MCF 10A (cell line): ENCODE results near the gene DNAJC10. TPM values are rescaled to one million over a fixed set of nuclear protein-coding genes. Genes with fewer than 3 reads are reported as not detected.

ENCODE experiments used
- BruUV-seq: library from RNA; stranded (reverse); fragments of 400-500 nt; replicated peaks from 2 replicates; lab custom pipeline; 2021; lab: Mats Ljungman, UMichigan
- CTCF ChIA-PET: fragments of 300-600 bp; sonication (Branson Sonifier 250); formaldehyde crosslinking; extraction: SDS; loops from one replicate; lab custom pipeline; 2021; ENCODE audit warnings: antibody characterized with exemption, inconsistent platforms; lab: Yijun Ruan, JAX
- POLR2A ChIA-PET: fragments of 300-600, 350-650 bp; sonication (Branson Sonifier 250); formaldehyde crosslinking; extraction: SDS; loops from one replicate; lab custom pipeline; 2020; ENCODE audit warnings: antibody characterized with exemption, inconsistent platforms; lab: Yijun Ruan, JAX
- DNase-seq: peaks from one replicate; pipeline ENCODE4 v3.0.0-alpha.2; 2018; ENCODE audit not compliant: unreplicated experiment
- H3K27ac Mint-ChIP-seq: one replicate; pipeline ENCODE4 v1.8.0; 2022; ENCODE audit warnings: mild to moderate bottlenecking, low read depth, mixed read lengths; ENCODE audit not compliant: unreplicated experiment
- H3K27me3 Mint-ChIP-seq: one replicate; pipeline ENCODE4 v1.8.0; 2022; ENCODE audit warnings: mixed read lengths; ENCODE audit not compliant: insufficient read depth, unreplicated experiment
- H3K36me3 Mint-ChIP-seq: one replicate; pipeline ENCODE4 v1.8.0; 2022; ENCODE audit warnings: mild to moderate bottlenecking, moderate library complexity, mixed read lengths; ENCODE audit not compliant: insufficient read depth, unreplicated experiment
- H3K4me1 Mint-ChIP-seq: one replicate; pipeline ENCODE4 v1.8.0; 2022; ENCODE audit warnings: mixed read lengths; ENCODE audit not compliant: insufficient read depth, unreplicated experiment
- H3K4me3 Mint-ChIP-seq: one replicate; pipeline ENCODE4 v1.8.0; 2022; ENCODE audit warnings: mild to moderate bottlenecking, moderate library complexity, mixed read lengths; ENCODE audit not compliant: unreplicated experiment
- H3K9me3 Mint-ChIP-seq: one replicate; pipeline ENCODE4 v1.8.0; 2022; ENCODE audit warnings: mixed read lengths; ENCODE audit not compliant: unreplicated experiment
- intact Hi-C: fragments of 100-400 bp; cut with micrococcal nuclease; formaldehyde crosslinking; loops from 2 replicates; pipeline ENCODE4 v1.14.1; 2022
- total RNA-seq: library from RNA; stranded (reverse); gene quantifications from 2 replicates; pipeline ENCODE4 v1.2.3, GENCODE V29; 2022
- TF ChIP-seq, protein P1 (sequence below): fragments of 200-600 bp; IDR thresholded peaks from one replicate; pipeline ENCODE4 v1.8.0; 2022; ENCODE audit warnings: antibody characterized with exemption, mild to moderate bottlenecking; ENCODE audit not compliant: unreplicated experiment

The DNAJC10 gene
- total RNA-seq, 1 experiment from 2014 or later: 204 TPM

GRCh38 chr2:182827182-182827879, 111.3 kb downstream of the DNAJC10 start:
- POLR2A ChIA-PET: interaction anchor here (0.8 kb wide), 1 partner anchor 11 kb away, joined by 4 read pairs; no protein-coding TSS in a partner anchor
- DNase-seq: no peak
- TF ChIP-seq, protein P1, sequence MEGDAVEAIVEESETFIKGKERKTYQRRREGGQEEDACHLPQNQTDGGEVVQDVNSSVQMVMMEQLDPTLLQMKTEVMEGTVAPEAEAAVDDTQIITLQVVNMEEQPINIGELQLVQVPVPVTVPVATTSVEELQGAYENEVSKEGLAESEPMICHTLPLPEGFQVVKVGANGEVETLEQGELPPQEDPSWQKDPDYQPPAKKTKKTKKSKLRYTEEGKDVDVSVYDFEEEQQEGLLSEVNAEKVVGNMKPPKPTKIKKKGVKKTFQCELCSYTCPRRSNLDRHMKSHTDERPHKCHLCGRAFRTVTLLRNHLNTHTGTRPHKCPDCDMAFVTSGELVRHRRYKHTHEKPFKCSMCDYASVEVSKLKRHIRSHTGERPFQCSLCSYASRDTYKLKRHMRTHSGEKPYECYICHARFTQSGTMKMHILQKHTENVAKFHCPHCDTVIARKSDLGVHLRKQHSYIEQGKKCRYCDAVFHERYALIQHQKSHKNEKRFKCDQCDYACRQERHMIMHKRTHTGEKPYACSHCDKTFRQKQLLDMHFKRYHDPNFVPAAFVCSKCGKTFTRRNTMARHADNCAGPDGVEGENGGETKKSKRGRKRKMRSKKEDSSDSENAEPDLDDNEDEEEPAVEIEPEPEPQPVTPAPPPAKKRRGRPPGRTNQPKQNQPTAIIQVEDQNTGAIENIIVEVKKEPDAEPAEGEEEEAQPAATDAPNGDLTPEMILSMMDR: no peak
- CTCF ChIA-PET: interaction anchor here (0.9 kb wide), 1 partner anchor 42 kb away, joined by 3 read pairs; no protein-coding TSS in a partner anchor
- Mint-ChIP-seq H3K36me3 (no peaks in the 10 kb centered on the region), H3K27me3 (no peaks in the 10 kb centered on the region), H3K27ac (no peak overlapping the region), H3K9me3 (no peaks in the 10 kb centered on the region), H3K4me3 (no peak overlapping the region), H3K4me1 (no peaks in the 10 kb centered on the region)
- intact Hi-C loops: no loop called here
- no TSS peak for BruUV-seq

DNA sequence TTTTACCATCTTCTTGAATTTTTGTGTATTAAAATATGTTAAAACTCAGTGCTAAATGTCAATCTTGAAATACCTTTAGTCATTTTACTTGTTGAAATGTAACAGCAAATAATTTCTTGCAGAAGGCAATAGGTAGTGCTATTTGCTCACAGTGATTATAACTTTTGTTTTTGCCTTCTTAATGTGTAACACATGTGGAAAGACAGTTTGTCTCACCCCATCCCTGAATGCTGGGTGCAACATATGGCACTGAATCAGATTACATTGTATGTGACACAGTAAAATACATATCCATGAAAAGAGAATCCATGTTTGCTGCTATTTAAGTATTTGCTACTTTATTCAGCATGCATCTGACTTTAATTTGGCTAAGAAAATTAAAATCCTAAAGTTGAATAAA, 115.0 kb downstream of the DNAJC10 start:
- H3K27ac Mint-ChIP-seq: no peak overlapping the region
- DNase-seq: no peak
- ChIA-PET CTCF (no interaction called here), POLR2A (no interaction called here)
- intact Hi-C loops: no loop called here
- no peak overlapping the region for H3K4me3 Mint-ChIP-seq
- no peaks in the 10 kb centered on the region for H3K36me3 Mint-ChIP-seq
- no peaks in the 10 kb centered on the region for H3K27me3 Mint-ChIP-seq
- BruUV-seq: no TSS peak
- no peaks in the 10 kb centered on the region for H3K9me3 Mint-ChIP-seq
- TF ChIP-seq, protein P1: no peak
- no peaks in the 10 kb centered on the region for H3K4me1 Mint-ChIP-seq

DNA sequence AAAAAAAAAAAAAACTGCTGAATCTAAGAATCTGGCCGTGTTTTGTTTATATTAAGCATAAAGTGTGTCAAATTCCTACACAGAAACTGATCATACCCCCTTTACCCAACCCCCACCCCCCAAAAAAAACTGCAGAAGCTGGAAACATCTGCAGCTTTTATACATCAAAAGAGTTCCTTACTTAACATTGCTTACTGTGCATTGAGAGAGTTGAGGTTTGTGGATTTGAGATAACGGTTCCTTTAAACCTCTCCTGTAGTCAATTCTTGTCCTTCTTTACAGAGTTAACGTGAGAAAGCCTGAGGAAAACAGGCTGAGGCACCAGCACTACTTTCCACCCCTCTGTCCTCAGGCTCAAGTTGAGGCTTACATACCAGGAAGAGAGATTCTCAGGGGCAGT, 115.9 kb downstream of the DNAJC10 start:
- Mint-ChIP-seq H3K27me3 (no peaks in the 10 kb centered on the region), H3K9me3 (no peaks in the 10 kb centered on the region), H3K4me1 (no peaks in the 10 kb centered on the region), H3K27ac (no peak overlapping the region), H3K4me3 (no peak overlapping the region), H3K36me3 (no peaks in the 10 kb centered on the region)
- no peak for DNase-seq
- ChIA-PET CTCF (no interaction called here), POLR2A (no interaction called here)
- TF ChIP-seq, protein P1: no peak
- no TSS peak for BruUV-seq
- intact Hi-C loops: no loop called here

DNA sequence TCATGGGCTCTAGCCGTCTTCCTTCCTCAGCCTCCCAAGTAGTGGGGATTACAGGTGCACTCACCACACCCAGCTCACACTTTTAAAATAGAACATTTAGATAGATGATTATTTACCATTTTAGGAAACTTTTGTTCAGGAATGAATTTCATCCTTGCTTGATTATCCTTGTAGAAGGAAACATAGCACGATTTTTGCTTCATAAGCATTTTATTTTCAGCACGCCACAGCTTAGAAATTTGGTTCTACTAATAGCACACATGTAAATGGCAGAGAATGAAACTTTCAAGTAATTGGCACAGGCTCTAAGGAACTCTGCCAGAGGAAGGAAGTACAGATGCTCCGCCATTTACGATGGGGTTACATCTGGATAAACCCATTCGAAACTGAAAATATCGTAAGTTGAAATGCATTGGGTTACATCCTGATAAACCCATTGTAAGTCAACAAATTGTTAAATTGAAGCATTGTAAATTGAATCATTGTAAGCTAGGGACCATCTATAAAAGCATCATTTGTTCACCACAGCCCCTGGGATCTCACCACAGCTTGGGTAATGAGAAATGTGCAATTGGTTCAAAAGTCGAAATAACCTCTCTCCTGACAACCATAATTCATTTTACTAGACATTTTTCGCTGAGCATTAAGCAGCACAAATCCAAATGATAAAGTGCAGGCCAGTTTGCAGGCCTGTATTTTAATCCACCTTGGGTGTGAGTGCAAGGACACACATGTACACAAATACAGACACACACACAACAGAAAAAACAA, 117.2 kb downstream of the DNAJC10 start:
- no peaks in the 10 kb centered on the region for H3K4me1 Mint-ChIP-seq
- no peak overlapping the region for H3K4me3 Mint-ChIP-seq
- POLR2A ChIA-PET: interaction anchor here (0.6 to 1.2 kb wide), 2 partner anchors 10 to 40 kb away, joined by 3 to 4 read pairs; no protein-coding TSS in a partner anchor

More for the DNA sequence above, 117.2 kb downstream of the DNAJC10 start:
- intact Hi-C loops: no loop called here
- CTCF ChIA-PET: interaction anchor here (0.5 kb wide), 1 partner anchor 51 kb away, joined by 3 read pairs; no protein-coding TSS in a partner anchor
- H3K27me3 Mint-ChIP-seq: no peaks in the 10 kb centered on the region
- no peaks in the 10 kb centered on the region for H3K9me3 Mint-ChIP-seq
- TF ChIP-seq, protein P1: no peak
- no peaks in the 10 kb centered on the region for H3K36me3 Mint-ChIP-seq
- no TSS peak for BruUV-seq
- no peak overlapping the region for H3K27ac Mint-ChIP-seq
- DNase-seq: no peak
